Activated CD4-positive, alpha-beta T cell treated with anti-CD3 and anti-CD28 coated beads, Interleukin-2, amount 50 U/mL, for 16 hours (primary cell): ENCODE measurements around the gene KIAA2012.
"Not testable (repeated sequence)": the region's sequence is repeated elsewhere in the genome, so short reads cannot be mapped to it uniquely, and the experiment has no call there.

ENCODE experiments used
- DNase-seq: peaks from one replicate; pipeline ENCODE4 v3.0.0-alpha.2; 2020

Gene KIAA2012

GRCh38 chr2:202203348-202203747, 130.3 kb downstream of the KIAA2012 start:
- DNase-seq, result no peak

GRCh38 chr2:202204855-202205254, 131.8 kb downstream of the KIAA2012 start:
- no peak for DNase-seq

GRCh38 chr2:202208526-202208925, 135.5 kb downstream of the KIAA2012 start:
- DNase-seq, result no peak

- DNase-seq, result no peak
Measured at GRCh38 chr2:202215179-202215578, 142.1 kb downstream of the KIAA2012 start.

GRCh38 chr2:202221873-202222272, 148.8 kb downstream of the KIAA2012 start:
- DNase-seq, result no peak

GRCh38 chr2:202237787-202238233, 164.8 kb downstream of the KIAA2012 start:
- peak; percentile 18 for DNase-seq

- peak; percentile 95 for DNase-seq
Measured at GRCh38 chr2:202238234-202239197, 165.5 kb downstream of the KIAA2012 start, which contains the start of gene SUMO1. TSS of gene SUMO1 (minus strand) at chr2:202238597. CDS start at chr2:202238451, 146 bp downstream.

GRCh38 chr2:202247710-202248109, 174.7 kb downstream of the KIAA2012 start:
- not testable (repeated sequence) for DNase-seq

GRCh38 chr2:202249521-202250253, 176.6 kb downstream of the KIAA2012 start:
- no peak for DNase-seq

GRCh38 chr2:202251494-202251893, 178.4 kb downstream of the KIAA2012 start:
- no peak for DNase-seq
